CD4-positive, alpha-beta T cell (primary cell): ENCODE data around the gene GSTM4. TPM values are rescaled to one million over a fixed set of nuclear protein-coding genes. Genes with fewer than 3 reads are reported as not detected.
A peak's percentile ranks its signal among the peaks of the same experiment; 100 is the strongest.

Experiments used
- ATAC-seq: fragments of 200-7000 bp; cut with Tn5 transposase; one replicate; pipeline ENCODE4 v1.10.0; 2022; ENCODE audit warnings: mild to moderate bottlenecking; ENCODE audit not compliant: poor library complexity
- CTCF ChIA-PET: fragments of 350-600 bp; sonication (Branson Sonifier 250); formaldehyde crosslinking; loops from one replicate; lab custom pipeline; 2021; ENCODE audit warnings: antibody characterized with exemption, inconsistent platforms; lab: Charles Lee
- POLR2A ChIA-PET: fragments of 350-600 bp; sonication (Branson Sonifier 250); formaldehyde crosslinking; loops from one replicate; lab custom pipeline; 2021; ENCODE audit warnings: antibody characterized with exemption, inconsistent platforms; lab: Charles Lee
- DNase-seq, 14 experiments: peaks; one replicate each; pipeline ENCODE4 v3.0.0-alpha.2; 2013 to 2020; ENCODE audit warnings: mixed read lengths in 2 of 14
- H3K27ac ChIP-seq, 2 donors: one replicate each; pipeline versions ENCODE4 v1.5.1 to v1.7.0; 2013; ENCODE audit warnings: low read length in 2 of 2, low read depth in 1 of 2, mild to moderate bottlenecking in 1 of 2
- H3K27me3 ChIP-seq, 2 experiments: 1 replicate in 1 of 2; 2 replicates in 1 of 2; pipeline versions ENCODE4 v1.6.1 to v1.7.0; 2013; ENCODE audit warnings: low read length in 2 of 2, control low read depth in 1 of 2, mild to moderate bottlenecking in 1 of 2, moderate library complexity in 1 of 2; ENCODE audit not compliant: insufficient read depth in 2 of 2, control insufficient read depth in 1 of 2
- H3K36me3 ChIP-seq: one replicate; pipeline ENCODE4 v1.6.1; 2013; ENCODE audit warnings: low read length, control low read depth; ENCODE audit not compliant: insufficient read depth
- H3K4me1 ChIP-seq: one replicate; pipeline ENCODE4 v1.6.1; 2013; ENCODE audit warnings: low read length, control low read depth; ENCODE audit not compliant: insufficient read depth
- H3K4me3 ChIP-seq: one replicate; pipeline ENCODE4 v1.5.1; 2013; ENCODE audit warnings: mild to moderate bottlenecking, low read length, moderate library complexity
- H3K9me3 ChIP-seq, 2 experiments: 1 replicate in 1 of 2; 2 replicates in 1 of 2; pipeline versions ENCODE4 v1.6.1 to v1.7.0; 2013; ENCODE audit warnings: low read length in 2 of 2, mild to moderate bottlenecking in 2 of 2, control low read depth in 1 of 2, moderate library complexity in 1 of 2; ENCODE audit not compliant: control insufficient read depth in 1 of 2, insufficient read depth in 1 of 2
- H3K27ac Mint-ChIP-seq: one replicate; pipeline ENCODE4 v1.8.0; 2020; ENCODE audit warnings: mixed read lengths
- H3K27me3 Mint-ChIP-seq: one replicate; pipeline ENCODE4 v1.8.0; 2021; ENCODE audit warnings: mixed read lengths
- H3K36me3 Mint-ChIP-seq: one replicate; pipeline ENCODE4 v1.8.0; 2021; ENCODE audit warnings: low read depth, mixed read lengths
- H3K4me1 Mint-ChIP-seq: one replicate; pipeline ENCODE4 v1.8.0; 2021; ENCODE audit warnings: low read depth, mixed read lengths
- H3K4me3 Mint-ChIP-seq: one replicate; pipeline ENCODE4 v1.8.0; 2020; ENCODE audit warnings: mild to moderate bottlenecking, mixed read lengths
- H3K9me3 Mint-ChIP-seq: one replicate; pipeline ENCODE4 v1.8.0; 2020; ENCODE audit warnings: mixed read lengths
- CTCF ChIP-seq: fragments of 200-600 bp; IDR thresholded peaks from one replicate; pipeline ENCODE4 v1.8.0; 2022; ENCODE audit warnings: antibody characterized with exemption, mild to moderate bottlenecking
- intact Hi-C, 2 experiments: fragments of 100-400 bp; cut with DNase I in 1 of 2; cut with micrococcal nuclease in 1 of 2; formaldehyde crosslinking; loops; one replicate each; pipeline versions ENCODE4 v1.15.1 to v1.9.0; 2023 to 2025; cut with DNase I, micrococcal nuclease
- total RNA-seq, 174 experiments: library from RNA in 2 of 174; stranded (reverse) in 2 of 174; gene quantifications; one replicate each; pipeline ENCODE4 v1.2.3 and lab custom pipeline; 2021 to 2026

GSTM4 gene
- total RNA-seq, 2 experiments from 2014 or later: 17.7 to 20.7 TPM

- Histone ChIP-seq H3K27ac (no peak overlapping the region), H3K36me3 (no peaks in the 10 kb centered on the region), H3K9me3 (no peaks in the 10 kb centered on the region), H3K4me3 (no peak overlapping the region), H3K4me1 (no peaks in the 10 kb centered on the region), H3K27me3 (no peaks in the 10 kb centered on the region)
- Mint-ChIP-seq H3K4me1 (peaks cover 4% of the 10 kb centered on the region), H3K36me3 (no peaks in the 10 kb centered on the region), H3K9me3 (no peaks in the 10 kb centered on the region), H3K4me3 (no peak overlapping the region), H3K27ac (no peak overlapping the region), H3K27me3 (no peaks in the 10 kb centered on the region)
- ATAC-seq: no peak
- intact Hi-C loops: no loop called here
- TF ChIP-seq CTCF: no peak
- ChIA-PET POLR2A (interaction anchor here (1.4 to 2.2 kb wide), 3 partner anchors 10 to 335 kb away, joined by 4 to 8 read pairs (median 6); partner anchors contain the start of genes AHCYL1 and GNAI3), CTCF (interaction anchor here (0.6 to 5.4 kb wide), 6 partner anchors 9 to 386 kb away, joined by 3 to 38 read pairs (median 4); partner anchors contain the start of genes AHCYL1 and GNAI3)
- DNase-seq: peak in 2 of 14 experiments; percentile 7 to 24
These were observed 6.4 kb upstream of the GSTM4 start for GRCh38 chr1:109649491-109649914.

GRCh38 chr1:109650609-109651008 lies 5.3 kb upstream of the GSTM4 start:
- TF ChIP-seq CTCF: no peak
- Mint-ChIP-seq H3K4me3 (no peak overlapping the region), H3K36me3 (peaks cover 2% of the 10 kb centered on the region), H3K27ac (no peak overlapping the region), H3K4me1 (peaks cover 15% of the 10 kb centered on the region), H3K27me3 (no peaks in the 10 kb centered on the region), H3K9me3 (no peaks in the 10 kb centered on the region)
- H3K4me3 ChIP-seq: no peak overlapping the region
- no peaks in the 10 kb centered on the region for H3K9me3 ChIP-seq
- H3K4me1 ChIP-seq: peaks cover 5% of the 10 kb centered on the region
- ChIA-PET POLR2A (interaction anchor here (1.0 to 2.2 kb wide), 3 partner anchors 11 to 334 kb away, joined by 5 to 8 read pairs (median 6); partner anchors contain the start of genes AHCYL1 and GNAI3), CTCF (interaction anchor here (1.2 to 5.4 kb wide), 4 partner anchors 10 to 334 kb away, joined by 3 to 38 read pairs (median 6); partner anchors contain the start of gene AHCYL1)
- DNase-seq (no peak), ATAC-seq (no peak)
- H3K27ac ChIP-seq: no peak overlapping the region
- H3K36me3 ChIP-seq: no peaks in the 10 kb centered on the region
- no peaks in the 10 kb centered on the region for H3K27me3 ChIP-seq
- intact Hi-C loops: no loop called here

- Histone ChIP-seq H3K4me3 (no peak overlapping the region), H3K36me3 (no peaks in the 10 kb centered on the region), H3K4me1 (peaks cover 16% of the 10 kb centered on the region), H3K27ac (no peak overlapping the region), H3K27me3 (no peaks in the 10 kb centered on the region), H3K9me3 (no peaks in the 10 kb centered on the region)
- Mint-ChIP-seq H3K27me3 (no peaks in the 10 kb centered on the region), H3K36me3 (peaks cover 10% of the 10 kb centered on the region), H3K27ac (no peak overlapping the region), H3K4me3 (no peak overlapping the region), H3K9me3 (no peaks in the 10 kb centered on the region), H3K4me1 (peaks cover 30% of the 10 kb centered on the region)
- no peak for TF ChIP-seq CTCF
- DNase-seq (no peak), ATAC-seq (no peak)
- ChIA-PET POLR2A (interaction anchor here (1.1 kb wide), 1 partner anchor 104 kb away, joined by 3 read pairs; the partner anchor contains the start of gene GNAI3), CTCF (interaction anchor here (1.2 to 5.4 kb wide), 3 partner anchors 12 to 125 kb away, joined by 3 to 38 read pairs (median 3); no protein-coding TSS in a partner anchor)
- intact Hi-C loops: no loop called here
These were observed 3.5 kb upstream of the GSTM4 start for GRCh38 chr1:109652402-109652801.
